ENCODE results near the gene D2HGDH.

DNA sequence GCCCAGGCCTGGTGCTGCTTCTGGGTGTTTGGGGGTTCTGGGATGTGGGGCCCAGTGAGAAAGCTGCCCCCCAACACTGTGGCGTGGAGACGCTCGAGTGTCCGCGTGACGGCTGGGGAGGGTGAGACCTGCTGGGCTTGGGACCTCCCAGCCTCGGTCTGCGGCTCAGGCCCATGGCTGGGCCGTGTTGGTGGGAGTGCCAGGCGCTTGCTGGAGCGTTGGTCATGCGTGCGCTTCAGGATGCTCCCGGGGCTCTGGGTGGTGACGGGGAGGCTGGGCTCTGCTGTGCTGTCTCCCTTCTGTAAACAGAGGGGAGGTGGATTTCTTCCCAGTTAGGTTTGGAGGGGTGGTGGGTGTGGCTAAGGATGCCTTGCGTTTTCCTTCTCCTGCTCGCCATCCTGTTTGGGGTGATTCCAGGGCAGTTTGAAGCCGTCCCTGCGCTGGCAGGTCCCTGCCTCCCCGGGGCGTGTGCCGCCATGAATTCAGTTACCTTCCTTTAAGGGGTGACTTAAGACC is 42.8 kb downstream of the D2HGDH start:
- TF ChIP-seq, protein P1, sequence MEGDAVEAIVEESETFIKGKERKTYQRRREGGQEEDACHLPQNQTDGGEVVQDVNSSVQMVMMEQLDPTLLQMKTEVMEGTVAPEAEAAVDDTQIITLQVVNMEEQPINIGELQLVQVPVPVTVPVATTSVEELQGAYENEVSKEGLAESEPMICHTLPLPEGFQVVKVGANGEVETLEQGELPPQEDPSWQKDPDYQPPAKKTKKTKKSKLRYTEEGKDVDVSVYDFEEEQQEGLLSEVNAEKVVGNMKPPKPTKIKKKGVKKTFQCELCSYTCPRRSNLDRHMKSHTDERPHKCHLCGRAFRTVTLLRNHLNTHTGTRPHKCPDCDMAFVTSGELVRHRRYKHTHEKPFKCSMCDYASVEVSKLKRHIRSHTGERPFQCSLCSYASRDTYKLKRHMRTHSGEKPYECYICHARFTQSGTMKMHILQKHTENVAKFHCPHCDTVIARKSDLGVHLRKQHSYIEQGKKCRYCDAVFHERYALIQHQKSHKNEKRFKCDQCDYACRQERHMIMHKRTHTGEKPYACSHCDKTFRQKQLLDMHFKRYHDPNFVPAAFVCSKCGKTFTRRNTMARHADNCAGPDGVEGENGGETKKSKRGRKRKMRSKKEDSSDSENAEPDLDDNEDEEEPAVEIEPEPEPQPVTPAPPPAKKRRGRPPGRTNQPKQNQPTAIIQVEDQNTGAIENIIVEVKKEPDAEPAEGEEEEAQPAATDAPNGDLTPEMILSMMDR (IDR thresholded peaks at IDR 0.05), result no peak
- TF ChIP-seq EP300 (IDR thresholded peaks at IDR 0.05), result no peak
- no peak for TF ChIP-seq POLR2A (IDR thresholded peaks at IDR 0.05)
